ENCODE data around the gene CDH13.

DNA sequence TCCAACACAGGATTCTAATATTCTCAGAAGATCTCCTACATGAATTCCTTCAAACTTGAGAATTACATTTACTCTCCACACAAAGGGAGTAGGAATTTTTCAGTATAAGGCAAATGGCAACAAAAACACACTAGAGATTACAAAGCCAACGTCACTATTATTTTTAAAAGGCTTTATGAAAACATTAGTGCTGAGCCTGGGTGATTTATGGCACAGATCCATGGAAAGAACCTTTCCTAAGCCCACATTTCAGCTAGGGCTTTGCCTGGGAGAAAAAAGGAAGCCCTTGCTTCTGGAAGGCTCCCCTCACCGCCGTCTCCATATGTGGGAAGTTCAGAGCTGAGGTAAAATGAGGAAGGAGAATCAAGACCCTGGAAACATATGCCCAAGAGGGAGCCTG is 681.6 kb downstream of the CDH13 start:
- TF ChIP-seq GATA2 (IDR thresholded peaks at IDR 0.05; ENCODE audit: low read depth, low read length) = no peak
- no peak for TF ChIP-seq GATA3 (IDR thresholded peaks at IDR 0.05; ENCODE audit: low read depth, low read length)

Data from SH-SY5Y (cell line).